ENCODE data around the gene ELMO3.
A peak's percentile ranks its signal among the peaks of the same experiment; 100 is the strongest.

ELMO3 gene

DNA sequence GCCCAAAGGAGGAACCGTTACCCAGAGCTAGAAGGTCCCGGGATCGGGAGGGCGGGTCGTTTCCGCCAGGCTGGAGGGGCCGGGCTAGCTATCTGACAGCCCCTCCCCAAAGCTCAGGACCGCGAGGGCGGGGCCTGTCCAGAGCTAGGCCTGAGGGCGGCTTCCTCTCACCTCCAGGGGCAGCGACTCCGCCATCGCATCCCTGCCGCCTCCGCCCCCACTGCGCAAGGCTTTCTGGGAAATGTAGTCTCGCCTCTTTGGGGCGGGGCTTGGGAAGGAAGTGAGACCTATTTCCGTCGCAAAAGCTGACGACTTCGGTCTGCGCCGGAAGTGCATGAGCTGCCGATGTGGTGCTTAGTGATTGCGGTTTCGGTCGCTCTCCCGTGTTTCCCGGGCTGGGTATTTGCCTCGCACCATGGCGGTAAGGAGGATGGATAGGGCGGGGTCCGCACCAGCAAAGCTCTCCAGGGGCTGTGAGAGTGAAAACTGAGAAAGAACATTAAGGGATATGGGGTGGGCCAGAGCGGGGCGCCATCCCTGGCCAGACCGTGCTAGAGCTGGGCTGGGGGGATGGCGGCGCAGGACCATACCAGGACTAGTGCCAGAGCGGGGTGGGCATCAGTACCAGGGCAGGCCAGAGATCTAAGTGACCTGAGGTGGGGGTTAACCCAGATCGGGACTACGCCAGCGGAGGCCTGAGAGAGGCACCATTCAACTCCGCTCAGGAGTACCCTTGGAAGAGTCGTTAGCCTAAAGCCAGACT lies 28.1 kb downstream of the ELMO3 start, which contains the start of gene TMEM208:
TMEM208 (plus strand) TSS at position 327 of the 763 bp plus-strand sequence; CDS start at position 416, 89 bp downstream.
- peak; percentile 99 for DNase-seq

DNA sequence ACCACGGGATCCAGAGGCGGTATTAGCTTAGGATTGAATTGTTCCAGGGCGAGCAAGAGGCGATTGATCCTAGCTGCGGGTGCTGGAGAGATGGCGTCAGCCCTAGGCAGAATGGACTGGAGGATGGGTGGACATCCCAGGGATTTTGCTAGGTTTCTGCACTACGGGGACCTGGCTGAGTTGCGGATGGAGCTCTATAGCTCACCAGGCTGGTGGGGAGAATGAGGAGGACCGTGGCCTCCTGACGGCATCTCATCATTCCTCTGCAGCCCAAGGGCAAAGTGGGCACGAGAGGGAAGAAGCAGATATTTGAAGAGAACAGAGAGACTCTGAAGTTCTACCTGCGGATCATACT lies 28.6 kb downstream of the ELMO3 start:
- no peak for DNase-seq

DNA sequence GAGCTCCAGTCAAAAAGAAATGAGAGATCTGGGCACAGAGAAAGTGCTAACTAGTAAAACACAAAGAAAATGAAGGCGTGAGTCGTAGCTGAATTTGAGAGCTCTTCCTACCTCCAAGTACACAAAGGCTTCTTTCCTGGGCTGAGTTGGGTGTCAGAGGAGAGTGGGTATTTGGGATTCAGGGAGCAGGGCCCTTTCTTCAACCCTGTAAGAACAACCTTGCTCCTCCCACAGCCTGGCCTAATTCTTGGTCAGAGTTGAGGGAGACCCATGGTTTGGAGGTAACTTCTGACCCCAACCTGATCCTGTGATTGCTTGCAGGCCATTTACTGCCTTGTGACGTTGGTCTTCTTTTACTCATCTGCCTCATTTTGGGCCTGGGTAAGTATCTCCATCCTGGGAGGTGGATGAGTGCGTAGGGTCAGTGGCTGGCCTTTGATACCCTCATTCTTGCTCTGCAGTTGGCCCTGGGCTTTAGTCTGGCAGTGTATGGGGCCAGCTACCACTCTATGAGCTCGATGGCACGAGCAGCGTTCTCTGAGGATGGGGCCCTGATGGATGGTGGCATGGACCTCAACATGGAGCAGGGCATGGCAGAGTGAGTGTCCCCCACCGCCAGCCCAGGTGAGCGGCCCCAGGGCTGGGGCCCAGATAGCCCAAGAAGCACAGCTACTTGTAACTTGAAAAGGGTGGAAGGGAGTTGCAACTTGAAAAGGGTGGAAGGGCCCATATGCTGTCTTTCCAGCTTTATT lies 29.3 kb downstream of the ELMO3 start:
- no peak for DNase-seq

DNA sequence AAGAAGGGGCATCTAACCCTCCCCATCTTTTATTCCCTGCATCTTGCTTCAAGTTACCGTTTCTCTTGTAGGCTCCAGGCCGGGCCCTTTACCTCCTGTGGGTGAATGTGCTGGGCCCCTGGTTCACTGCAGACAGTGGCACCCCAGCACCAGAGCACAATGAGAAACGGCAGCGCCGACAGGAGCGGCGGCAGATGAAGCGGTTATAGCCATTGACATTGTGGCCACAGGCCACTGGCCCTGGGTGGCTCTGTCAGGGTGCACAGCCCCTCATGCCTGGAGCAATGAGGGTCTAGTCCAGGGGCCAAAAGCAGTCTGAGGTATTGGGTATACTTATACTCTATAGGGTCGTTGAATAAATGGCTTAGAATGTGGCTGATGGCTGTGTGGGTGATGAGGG lies 30.0 kb downstream of the ELMO3 start:
- no peak for DNase-seq

DNA sequence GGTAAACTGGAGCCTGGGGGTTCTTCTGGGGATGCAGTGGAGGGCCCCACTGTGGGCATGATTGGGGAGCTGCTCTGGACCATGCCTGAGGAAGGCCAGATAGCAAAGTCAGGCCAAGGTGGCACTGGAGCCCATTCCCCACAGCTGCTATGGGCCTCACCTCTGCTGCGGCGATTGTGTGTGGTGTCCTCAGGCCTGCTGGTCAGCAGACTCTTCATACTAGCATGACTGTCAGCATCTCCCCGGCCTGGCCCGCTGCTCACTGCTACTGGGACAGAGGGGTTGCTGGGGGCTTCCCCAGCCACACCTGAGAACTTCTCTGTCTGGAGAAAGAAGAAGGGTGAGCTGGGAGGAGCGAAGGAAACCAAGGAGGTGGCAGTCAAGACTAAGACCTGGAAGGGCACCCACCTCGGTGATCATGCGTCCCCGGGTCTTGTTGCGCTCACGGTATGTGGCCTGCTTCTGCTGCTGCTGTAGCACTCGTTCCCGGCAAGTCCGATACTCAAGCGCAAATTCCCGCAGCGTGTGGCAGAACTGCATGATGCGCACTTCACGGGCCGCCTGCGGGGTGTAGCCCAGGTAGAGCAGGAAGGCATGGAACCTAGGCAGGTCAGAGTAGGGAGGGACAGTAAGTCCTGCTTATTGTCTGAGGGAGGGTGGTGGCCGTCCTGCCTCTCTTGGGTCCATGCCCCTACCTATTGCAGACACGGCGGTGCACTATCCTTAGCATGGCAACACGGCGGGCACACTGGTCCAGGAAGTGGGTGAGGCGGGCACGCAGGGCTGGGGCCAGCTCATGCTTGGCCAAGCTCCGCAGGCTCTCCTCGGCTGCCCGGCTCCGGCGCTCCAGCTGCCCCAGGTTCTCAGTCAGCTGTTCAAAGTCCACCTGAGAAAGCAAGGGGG lies 31.2 kb downstream of the ELMO3 start:
- DNase-seq: no peak

DNA sequence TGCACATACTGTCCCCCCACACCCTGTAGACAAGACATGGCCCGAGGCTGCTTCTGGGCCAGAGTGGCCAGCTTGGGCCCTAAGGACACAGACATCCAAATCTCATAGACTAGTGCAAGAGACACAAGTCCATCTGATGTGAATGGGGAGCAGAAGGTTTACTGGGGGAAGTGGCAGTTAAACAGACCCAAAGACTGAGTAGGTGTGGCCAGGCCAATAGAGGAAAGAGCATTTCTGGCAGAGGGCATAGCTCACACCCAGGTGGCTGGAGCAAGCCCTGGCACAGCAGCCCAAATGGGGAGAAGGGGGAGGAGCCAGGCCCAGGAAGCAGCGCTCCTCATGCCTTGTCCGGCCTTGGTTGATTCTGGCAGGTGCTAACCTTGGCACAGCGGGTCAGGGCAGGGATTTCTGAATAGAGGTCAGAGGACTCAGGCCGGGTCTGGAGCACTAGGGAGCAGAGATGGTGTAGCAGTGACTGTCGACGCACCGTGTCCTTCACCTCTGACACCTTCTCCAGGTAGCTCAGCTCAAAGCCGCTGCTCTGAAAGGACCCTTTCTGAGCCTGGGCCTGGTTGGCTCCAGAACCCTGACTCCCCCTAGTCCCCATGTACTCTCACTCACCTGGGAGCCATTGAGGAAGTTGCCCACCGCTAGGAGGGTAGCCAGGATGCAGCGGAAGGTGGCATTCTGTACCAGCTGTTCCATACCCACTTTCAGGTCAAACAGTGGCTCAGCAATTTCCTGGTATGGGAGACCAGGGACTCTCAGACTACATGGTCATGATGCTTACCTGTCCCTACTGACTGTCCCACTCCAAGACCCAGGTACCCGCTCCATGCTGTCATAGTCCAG lies 32.1 kb downstream of the ELMO3 start:
- DNase-seq: no peak

DNA sequence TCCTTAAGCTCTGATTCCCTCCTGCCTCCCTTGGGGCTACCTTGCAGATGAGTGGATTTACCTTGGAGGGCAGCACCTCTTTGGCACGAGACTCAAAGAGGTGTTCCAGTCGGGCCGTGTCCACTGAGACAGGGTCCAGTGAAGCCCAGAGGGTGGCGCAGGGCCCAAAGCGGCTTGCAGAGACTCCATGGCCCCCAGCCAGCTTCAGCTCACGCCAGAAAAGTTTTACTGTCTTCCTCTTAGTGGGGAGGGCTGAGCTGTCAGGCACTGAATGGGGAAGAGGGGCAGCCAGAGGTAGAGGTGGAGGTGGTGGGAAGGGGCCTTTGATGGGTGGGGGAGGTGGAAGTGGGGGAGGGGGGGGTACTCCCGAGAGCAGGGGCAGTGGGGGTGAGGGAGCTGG lies 34.7 kb downstream of the ELMO3 start:
- no peak for DNase-seq

DNA sequence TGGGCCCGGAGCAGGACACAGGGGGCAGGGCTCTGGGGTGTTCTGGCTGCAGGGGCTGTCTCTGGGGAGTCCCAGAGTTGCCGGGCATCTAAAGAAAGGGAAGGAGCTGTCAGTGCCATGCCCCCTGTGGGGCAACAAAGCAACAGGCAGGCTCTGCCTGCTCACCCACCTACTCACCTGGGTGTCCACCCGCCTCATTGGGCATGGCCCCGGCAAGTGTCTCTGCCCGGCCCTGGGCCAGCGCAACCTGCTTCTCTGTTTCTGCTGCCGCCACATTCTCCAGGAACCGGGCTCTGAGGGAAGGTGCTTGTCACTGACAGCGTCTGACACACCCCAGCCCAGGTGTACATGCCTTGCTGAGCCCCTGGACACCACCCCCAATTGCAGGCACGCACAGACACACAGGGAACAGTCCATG lies 35.3 kb downstream of the ELMO3 start:
- DNase-seq: no peak

DNA sequence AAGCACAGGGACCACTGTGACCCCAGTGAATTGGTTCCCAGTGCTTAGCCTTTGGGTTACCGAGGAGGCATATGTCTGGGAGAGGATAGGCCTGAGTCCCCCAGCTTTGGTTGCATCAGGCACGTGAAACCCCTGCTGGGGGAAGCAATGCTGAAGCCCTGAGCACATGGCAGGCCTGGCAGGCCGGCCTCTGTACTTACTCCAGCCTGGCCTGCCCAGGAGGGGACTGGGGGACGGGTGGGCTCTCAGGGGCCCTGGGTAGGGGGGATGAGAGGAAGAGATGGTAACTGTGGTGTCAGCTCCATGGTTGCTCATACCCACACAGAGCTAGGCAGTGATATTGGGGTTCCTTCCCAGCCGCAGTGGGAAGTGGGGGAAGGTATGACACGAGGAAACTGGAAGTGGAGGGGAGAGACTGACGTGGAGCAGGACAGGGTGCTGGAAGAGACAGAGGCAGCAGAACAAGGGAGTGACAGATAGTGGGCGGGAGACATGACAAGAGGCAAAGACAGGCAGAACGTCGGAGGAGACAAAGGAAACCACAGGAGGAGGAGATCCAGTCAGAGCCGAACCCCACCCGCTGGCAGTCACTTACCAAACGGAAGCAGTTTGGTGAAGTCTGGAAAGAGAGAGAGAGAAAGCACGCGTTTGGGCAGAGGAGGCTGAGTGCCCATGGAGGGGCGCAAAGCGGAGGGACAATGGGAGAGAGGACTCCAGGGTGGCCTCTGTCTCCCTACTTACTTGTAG lies 37.1 kb downstream of the ELMO3 start:
- DNase-seq: no peak

DNA sequence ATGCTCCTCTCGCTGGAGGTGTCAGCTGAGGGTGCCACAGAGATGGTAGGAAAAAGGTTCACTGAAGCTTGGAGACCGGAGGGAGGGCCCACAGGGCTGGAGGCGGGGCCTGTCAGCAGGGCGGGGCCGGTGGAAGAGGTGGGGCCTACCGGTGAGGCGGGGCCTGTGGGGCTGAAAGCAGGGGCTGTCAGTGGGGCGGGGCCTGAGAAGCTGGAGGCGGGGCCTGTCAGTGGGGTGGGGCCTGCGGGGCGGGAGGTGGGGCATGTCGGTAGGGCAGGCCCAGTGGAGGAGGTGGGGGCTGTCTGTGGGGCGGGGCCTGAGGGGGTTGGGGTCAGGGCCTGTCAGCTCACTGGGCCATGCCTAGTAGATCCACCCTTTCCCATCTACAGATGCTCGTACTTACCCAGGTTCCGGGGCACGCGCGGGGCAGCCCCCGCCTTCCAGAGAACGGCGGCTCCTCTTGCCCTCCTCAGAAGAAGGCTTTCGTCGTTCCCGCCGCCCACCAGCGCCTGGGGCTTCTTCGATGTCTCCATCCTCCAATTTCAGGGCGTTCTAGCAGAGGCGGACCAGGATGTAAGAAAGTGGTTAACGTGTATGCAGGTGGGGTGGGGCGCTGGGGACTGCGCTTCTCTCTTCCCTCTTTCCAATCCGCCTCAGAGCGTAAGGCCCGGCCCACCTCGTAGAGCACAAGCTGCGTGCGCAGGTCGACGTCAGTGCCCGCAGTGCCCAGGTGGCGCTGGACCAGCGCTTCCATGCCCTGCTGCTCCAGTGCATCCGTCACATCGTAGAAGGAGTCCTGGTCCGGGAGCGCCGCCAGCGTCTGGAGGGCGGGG lies 37.8 kb downstream of the ELMO3 start:
- peak; percentile 55 for DNase-seq

DNA sequence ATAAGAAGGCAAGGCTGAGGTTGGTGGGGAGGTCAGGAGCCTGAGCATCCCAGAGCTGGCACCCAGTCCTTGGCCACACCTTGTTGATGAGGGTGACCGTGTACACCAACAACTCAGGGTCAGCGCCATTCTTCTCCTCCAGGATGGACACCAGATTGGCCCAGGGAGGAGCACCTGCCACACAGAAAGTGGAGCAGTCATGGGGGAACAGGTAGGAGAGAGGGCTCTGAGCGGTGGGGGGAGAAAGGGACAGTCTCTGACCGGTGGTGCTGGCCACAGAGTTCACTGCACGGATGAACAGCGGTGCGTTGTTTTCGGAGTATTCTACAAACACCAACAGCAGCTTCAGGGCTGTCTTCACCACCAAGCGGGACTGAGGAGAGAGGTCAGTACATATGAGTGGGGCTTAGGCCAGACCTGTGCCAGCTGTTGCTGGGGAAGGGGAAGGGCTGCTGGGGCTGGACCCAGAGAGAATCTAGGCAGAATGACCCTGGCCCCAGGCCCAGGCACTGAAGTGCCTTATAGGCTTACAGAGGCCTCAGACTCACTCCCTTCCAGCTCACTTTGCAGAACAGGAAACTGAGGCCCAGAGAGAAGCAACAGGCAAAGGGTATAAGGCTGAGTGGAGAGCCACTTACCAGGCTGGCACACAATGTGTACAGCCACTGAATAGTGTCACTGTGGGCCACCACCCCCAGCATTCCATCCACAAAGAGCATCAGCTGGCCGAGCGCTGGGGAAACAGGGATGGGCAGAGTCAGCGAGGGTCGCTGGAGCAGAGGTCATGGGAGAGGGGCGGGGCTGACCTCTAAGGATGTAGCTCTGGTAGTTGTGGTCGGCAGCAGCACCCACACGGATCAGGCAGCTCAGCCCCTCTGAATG lies 38.7 kb downstream of the ELMO3 start:
- DNase-seq: no peak

DNA sequence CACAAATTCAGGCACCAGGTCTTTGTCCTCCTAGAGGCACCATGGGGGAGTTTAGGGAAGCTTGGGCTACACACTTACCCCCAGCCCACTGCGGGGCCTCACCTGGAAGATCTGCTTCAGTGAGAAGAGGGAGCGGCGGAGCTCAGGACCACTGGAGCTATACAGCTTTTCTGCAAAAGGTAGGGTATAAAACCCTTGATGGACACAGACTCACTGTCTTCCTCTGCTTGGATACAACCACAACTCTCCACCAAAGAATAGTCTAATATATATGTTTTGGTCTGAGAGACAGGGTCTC lies 39.3 kb downstream of the ELMO3 start:
- no peak for DNase-seq

DNA sequence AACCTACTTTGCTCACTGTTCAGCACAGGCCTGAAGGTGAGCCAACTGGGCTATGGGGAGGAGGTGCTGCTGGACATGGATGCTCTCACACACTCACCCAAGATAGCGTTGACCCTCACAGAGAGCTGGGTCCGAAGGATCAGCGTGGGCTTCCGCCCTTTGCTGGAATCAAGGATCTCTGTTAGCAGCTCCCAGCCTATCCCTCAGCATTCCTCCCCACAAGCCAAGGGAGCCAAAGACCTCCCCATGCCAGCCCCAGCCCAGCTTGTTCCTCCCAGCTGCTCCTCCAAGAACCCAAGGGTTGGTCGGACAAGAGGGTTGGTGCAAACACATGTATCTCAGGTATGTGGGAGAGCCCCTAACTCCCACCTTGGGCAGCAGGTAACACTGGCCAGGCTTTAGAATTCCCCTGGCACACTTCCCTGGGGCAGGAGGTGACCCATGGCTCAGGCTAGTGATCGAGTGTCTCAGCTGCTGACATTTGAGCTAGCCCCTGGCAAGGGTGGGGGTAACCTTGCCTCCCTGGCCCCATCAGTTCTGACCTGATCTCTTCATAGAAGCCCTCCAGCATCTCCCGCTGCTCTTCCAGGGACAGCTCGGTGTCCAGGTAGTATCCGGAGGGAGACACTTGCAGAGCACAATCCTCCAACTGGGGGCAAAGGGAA lies 40.0 kb downstream of the ELMO3 start:
- DNase-seq: no peak

DNA sequence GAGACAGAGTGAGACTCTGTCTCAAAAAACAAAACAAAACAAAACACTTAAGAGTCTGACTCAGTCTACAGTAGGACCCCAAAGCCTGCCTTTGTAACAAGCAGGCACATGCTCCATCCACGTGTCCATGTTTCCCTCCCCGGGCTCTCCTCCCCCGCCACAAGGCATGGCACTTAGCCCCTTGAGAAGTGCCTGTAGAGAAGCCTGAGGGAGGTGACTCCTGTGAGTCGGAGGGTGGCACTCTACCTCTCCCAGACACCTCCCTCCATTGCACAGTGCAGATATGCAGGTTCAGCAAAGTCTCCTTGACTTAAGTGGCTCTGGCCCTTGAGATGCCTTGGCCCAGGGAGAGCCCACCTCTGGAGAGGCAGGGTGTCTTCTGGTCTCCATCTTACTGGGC lies 41.6 kb downstream of the ELMO3 start:
- peak; percentile 31 for DNase-seq

DNA sequence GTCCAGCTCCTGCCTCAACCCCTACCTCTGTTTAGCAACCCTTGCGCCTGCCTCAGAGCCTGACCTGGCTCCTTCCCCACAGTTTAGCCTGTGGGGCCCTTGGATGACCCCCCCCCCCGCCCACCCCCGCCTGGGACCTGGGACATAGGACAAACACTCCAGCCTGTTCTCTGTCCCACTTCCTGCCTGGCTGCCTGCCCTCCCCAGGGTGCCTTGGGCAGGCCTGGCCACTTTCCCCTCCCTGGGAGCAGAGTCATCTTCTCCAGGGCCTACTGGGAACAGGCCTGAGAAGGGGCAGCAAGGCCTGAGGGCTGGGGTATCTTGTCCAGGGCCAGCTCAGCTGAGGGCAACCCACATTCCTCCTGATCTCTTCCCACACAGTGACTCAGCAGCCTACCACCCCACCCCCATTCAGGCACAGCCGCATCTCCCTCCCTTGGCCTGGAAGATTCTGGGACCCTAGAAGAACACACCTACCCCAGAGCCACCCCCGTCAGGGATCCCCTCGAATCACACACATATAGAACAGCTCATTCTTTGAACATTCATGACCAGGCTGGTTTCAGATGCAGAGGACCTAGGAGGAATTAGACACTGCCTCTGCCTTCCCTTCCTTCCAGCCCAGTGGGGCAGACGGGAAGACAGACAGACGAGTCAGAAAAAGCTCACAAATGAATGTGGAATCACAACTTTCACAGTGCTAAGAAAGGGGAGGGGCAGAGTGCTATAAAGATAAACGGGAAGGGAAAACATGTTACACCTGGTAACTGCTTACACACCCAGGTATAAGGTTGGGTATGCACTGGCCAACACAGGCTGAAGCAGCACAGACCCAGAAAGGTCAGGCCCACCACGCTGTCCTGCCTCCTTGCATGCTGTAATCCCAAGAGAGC lies 42.3 kb downstream of the ELMO3 start:
- peak; percentile 97 for DNase-seq

DNA sequence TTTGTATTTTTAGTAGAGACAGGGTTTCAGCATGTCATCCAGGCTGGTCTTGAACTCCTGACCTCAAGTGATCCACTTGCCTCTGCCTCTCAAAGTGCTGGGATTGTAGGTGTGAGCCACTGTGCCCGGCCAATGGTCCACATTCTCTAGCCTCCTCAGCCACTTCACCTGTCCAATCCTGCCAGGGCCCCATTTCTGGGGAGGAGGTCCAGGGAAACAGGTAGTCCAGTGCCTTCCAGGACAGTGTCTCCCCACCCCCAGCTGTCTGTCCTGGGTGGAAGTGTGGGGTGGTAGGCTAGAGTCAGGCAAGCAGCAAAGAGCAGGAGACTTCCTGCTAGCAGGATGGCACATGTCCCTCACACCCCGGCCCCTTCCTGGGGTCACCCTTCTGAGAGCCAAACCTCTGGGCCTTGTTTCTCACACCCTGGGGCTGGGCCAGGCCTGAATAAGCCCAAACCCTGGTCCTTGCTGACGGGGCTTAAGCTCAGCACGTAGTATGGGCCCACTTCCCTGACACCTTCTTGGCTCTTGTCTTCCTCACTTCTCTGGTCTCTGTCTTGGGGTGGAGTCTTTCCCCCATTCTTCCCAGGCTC lies 43.3 kb downstream of the ELMO3 start:
- DNase-seq: no peak

DNA sequence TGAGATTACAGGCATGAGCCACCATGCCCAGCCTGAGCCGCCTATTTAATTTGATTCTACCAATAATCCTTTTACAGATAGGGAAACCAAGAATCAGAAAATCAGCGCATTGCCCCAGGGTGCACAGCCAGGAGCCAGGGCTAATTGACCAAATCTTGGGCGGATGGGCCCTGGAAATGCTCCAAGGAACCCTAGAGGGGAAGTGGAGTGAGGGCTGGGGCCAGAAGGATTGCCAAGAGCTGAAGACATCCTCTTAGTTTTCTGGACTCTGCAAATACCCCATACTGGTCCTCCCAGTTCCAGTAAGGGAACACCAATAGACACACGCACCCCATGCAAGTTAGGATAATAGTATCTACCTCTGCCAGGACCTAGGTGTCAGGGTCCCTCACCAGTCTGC lies 44.5 kb downstream of the ELMO3 start:
- no peak for DNase-seq

Measured in EL (cell line).